CD4-positive, alpha-beta T cell treated with Interleukin-4 for 1 hour (primary cell): ENCODE data around the gene PDXP.
"Not testable (repeated sequence)": the region's sequence is repeated elsewhere in the genome, so short reads cannot be mapped to it uniquely, and the experiment has no call there.

Source experiments
- DNase-seq, 2 donors: peaks; one replicate each; pipeline ENCODE4 v3.0.0-alpha.2; 2020 to 2022

Gene PDXP

DNA sequence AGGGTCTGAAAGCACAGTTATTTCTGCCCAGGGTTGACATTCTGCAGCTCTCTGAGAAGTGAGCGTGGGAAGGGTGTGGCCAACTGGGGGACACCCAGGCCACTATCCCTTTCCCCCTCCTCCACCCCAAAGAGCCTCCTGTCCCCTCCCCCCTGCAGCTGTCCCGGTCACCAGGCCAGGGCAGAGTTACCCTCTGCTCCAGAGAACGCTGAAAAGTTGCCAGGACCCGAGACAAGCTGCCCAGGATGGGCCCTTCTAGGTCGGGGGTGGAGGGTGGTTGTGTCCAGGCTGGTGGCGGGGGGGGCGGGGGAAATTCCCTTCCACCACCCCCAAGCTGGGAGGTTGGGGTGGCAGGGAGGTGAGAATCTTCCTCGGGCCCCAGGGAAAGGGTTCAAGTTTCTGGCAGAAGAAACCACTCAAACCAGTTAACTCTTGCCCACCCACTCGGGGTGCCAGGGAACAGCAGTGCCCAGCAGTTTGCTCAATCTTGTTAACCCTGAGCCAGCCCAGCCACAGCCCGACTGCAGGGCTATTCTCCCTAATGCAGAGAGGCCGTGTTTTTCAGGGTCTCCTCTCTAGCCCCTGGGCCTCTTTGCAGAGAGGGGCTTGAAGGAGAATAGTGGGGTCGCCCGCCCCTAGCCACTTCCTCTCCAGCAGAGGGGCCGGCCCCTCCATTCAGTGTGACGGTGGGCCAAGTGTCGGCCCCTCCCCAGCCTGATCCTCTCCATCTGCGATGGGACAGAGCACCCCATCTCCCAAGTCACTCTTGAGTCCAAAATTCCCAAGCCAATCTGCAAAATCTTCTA is 17.6 kb downstream of the PDXP start:
- DNase-seq = peak; percentile 32 to 44

- peak; percentile 94 for DNase-seq
These were observed 18.4 kb downstream of the PDXP start for GRCh38 chr22:37676736-37677492.

- no peak for DNase-seq
These were observed 19.0 kb downstream of the PDXP start for GRCh38 chr22:37677493-37677974.

DNA sequence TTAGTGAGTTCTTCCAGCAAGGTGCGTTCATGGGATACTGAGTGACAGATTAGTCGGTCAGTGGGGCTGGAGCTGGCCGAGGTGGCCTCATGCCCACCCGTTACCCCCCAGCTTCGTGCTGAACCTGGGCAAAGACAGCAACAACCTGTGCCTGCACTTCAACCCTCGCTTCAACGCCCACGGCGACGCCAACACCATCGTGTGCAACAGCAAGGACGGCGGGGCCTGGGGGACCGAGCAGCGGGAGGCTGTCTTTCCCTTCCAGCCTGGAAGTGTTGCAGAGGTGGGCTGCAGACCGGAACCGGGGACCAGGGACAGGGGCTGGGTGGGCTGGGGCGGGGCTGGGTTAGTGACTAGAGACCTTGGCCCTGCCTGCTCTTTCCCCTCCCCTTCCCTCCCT is 19.8 kb downstream of the PDXP start:
- no peak for DNase-seq

- no peak for DNase-seq
These were observed 21.1 kb downstream of the PDXP start for GRCh38 chr22:37679670-37680069.

GRCh38 chr22:37680191-37680851 is 21.8 kb downstream of the PDXP start:
- DNase-seq = no peak

GRCh38 chr22:37681001-37681424 is 22.5 kb downstream of the PDXP start:
- no peak for DNase-seq

DNA sequence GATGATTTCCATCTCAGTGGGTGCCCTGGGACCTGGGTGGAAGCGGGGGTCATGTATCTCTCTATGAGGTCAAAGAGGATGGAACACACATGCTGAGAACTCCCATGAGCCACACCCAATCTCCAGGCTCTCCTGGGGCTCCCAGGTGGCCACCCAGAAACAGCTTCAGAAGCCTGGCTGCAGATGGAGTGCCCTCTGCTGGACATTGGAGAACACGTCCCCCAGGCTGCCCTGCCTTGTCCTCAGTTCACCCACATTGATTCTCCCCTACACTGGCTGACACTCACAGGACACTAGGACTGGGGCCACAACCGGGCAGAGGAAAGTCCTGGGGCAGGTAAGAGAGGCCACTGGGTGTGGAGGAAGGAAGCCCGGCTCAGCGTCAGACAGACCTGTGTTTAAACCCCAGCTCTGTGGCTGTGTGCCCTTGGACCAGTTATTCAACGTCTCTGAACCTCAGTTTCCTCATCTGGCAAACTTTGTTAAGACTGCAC is 23.1 kb downstream of the PDXP start:
- peak; percentile 80 to 82 for DNase-seq

DNA sequence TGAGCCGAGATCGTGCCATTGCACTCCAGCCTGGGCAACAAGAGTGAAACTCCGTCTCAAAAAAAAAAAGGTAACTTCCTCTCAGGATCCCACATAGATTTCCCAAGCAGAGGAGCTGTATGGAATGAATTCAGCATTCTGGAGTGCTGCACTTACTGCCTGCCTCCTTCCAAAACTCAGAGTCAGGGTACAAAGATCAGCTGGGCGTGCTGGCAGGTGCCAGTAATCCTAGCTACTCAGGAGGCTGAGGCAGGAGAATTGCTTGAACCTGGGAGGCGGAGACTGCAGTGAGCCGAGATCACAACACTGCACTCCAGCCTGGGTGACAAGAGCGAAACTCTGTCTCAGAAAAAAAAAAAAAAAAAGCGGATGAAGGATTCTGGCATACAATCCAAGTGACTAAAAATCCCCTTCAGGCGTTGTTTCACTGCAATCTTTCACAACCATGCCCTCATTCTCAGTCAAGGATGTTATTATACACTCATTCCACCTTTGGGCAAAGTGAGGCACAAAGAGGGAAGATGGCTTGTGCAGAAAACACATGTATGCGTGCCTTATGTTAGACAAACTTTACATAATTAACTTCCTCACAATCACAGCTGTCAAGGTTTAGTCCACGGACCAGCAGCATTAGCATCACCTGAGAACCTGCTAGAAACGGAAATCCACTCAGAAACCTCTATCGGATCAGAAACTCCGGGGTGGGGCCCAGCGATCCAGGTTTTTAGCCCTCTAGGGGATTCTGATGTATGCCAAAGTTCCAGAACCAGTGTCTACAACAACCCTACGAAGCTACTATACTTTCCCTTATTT is 26.5 kb downstream of the PDXP start:
- DNase-seq = no peak

GRCh38 chr22:37686002-37686982 is 27.8 kb downstream of the PDXP start, which contains the start of gene NOL12:
NOL12 (plus strand) TSS chr22:37686343; CDS start chr22:37686393, 50 bp downstream.
- peak; percentile 83 to 86 for DNase-seq

DNA sequence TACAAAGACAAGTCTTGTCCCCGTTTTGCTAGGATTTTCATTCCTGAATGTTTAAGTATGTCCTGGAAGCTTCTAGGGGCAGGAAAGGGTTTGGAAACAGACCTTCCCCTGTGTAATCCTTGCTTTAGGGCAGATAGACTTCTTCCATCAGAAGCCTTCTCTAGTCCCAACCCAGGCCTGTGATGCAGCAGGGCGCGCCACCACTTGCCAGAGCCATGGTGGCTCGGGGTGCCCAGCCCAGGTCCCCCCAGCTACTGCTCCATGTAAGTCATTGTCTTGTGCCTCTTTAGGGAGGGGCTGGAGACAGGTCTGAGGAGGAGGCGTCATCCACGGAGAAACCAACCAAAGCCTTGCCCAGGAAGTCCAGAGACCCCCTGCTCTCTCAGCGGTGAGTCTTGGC is 31.9 kb downstream of the PDXP start:
- DNase-seq = no peak

DNA sequence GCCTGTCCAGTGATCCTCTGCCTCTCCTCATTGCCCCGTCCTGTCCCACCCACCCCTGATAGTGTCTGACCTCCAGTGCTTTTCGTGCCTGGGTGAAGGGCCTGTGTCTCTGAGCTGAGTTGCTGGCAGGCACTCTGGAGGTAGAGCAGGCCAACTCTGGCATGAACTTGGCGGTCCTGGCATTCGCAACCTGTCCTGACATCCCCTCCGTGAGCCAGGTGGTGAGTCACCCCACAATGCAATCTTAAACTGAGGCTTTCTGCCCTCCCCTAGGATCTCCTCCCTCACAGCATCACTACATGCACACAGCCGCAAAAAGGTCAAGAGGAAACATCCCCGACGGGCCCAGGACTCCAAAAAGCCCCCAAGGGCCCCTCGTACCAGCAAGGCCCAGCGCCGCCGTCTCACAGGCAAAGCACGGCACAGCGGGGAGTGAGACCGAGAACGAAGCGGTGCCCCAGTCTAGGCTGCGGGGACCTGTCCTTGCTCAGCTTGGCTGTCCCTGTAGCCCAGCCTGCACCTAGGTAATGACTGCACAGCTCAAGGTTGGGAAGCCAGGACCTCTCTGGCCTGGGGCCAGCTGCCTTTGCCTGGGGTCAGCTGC is 32.5 kb downstream of the PDXP start:
- no peak for DNase-seq

GRCh38 chr22:37692627-37693285 is 34.2 kb downstream of the PDXP start:
- no peak for DNase-seq

GRCh38 chr22:37694131-37694530 is 35.6 kb downstream of the PDXP start:
- DNase-seq = not testable (repeated sequence)

GRCh38 chr22:37696260-37696656 is 37.7 kb downstream of the PDXP start:
- not testable (repeated sequence) for DNase-seq

- peak; percentile 87 to 89 for DNase-seq
These were observed 38.4 kb downstream of the PDXP start, which contains the start of gene TRIOBP for GRCh38 chr22:37696657-37697537. TRIOBP (plus strand) TSS chr22:37697048; CDS start chr22:37701366, 4,318 bp downstream.

- DNase-seq = no peak
These were observed 39.0 kb downstream of the PDXP start for GRCh38 chr22:37697538-37697835.

DNA sequence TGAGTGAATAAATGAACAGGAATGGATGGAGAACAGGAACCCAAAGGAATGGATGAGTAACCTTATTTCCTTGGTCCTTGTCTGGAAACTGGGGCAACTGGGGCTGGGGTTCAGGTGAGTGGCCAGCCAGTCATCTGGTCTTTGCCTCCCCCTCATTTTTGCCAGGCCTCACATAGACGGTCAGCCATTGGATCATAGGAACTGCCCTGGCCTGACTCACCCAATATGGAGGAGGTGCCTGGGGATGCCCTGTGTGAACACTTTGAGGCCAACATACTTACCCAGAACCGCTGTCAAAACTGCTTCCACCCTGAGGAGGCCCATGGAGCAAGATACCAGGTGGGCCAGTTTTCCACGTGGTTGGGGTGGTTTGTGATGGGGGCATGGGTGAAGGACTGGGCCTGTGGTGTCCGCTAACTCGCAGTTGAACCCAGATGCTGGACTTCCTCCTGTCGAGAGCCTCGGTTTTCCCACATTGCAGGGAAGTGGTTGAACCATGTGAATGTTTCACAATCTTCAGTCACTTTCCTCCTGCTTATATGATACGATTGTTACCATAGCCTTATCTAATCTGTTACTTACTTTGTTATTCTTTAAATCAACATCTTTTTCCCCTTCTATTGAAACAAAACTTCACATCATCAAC is 42.7 kb downstream of the PDXP start:
- no peak for DNase-seq
